ENCODE results near the gene SUN3. TPM values are rescaled to one million over a fixed set of nuclear protein-coding genes. Genes with fewer than 3 reads are reported as not detected.

Gene SUN3
- polyA plus RNA-seq, 1 experiment = not detected

DNA sequence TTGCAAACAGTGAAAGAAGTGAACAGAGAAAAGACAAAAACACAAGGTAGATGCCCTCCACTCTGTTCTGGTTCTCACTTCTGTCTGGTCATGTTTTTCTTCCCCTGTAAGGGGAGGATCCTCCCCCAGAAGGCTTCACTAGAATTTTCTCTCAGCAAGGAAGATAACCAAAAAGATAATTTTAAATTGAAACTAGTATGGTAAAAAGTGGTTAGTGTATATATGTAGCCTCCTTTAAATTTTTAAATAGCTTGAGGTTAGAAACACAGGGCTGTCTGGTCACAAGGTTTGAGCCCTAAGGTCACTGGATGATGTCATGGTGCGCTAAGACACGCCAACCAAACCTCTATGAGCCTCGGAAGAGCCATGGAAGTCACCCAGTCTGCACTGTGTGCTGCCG is 75.1 kb downstream of the SUN3 start:
- no peaks in the 10 kb centered on the region for H3K27me3 ChIP-seq (ENCODE audit: control insufficient read depth, insufficient read depth, low read length)
- DNase-seq (ENCODE audit: low read depth) = no peak
- no peak overlapping the region for H3K4me3 ChIP-seq (ENCODE audit: low read depth, low read length)
- CTCF ChIA-PET = interaction anchor here (0.8 to 2.4 kb wide), 4 partner anchors 9 to 201 kb away, joined by 3 to 18 read pairs (median 4); no protein-coding TSS in a partner anchor
- TF ChIP-seq, protein P1, sequence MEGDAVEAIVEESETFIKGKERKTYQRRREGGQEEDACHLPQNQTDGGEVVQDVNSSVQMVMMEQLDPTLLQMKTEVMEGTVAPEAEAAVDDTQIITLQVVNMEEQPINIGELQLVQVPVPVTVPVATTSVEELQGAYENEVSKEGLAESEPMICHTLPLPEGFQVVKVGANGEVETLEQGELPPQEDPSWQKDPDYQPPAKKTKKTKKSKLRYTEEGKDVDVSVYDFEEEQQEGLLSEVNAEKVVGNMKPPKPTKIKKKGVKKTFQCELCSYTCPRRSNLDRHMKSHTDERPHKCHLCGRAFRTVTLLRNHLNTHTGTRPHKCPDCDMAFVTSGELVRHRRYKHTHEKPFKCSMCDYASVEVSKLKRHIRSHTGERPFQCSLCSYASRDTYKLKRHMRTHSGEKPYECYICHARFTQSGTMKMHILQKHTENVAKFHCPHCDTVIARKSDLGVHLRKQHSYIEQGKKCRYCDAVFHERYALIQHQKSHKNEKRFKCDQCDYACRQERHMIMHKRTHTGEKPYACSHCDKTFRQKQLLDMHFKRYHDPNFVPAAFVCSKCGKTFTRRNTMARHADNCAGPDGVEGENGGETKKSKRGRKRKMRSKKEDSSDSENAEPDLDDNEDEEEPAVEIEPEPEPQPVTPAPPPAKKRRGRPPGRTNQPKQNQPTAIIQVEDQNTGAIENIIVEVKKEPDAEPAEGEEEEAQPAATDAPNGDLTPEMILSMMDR (IDR thresholded peaks at IDR 0.05; ENCODE audit: insufficient read depth, low read depth, low read length) = no peak
- 0 out of 2 replicates have a peak, but pooled peaks cover 1% of the 10 kb centered on the region for H3K36me3 ChIP-seq (ENCODE audit: control insufficient read depth, insufficient read depth, low read length)
- POLR2A ChIA-PET = no interaction called here

DNA sequence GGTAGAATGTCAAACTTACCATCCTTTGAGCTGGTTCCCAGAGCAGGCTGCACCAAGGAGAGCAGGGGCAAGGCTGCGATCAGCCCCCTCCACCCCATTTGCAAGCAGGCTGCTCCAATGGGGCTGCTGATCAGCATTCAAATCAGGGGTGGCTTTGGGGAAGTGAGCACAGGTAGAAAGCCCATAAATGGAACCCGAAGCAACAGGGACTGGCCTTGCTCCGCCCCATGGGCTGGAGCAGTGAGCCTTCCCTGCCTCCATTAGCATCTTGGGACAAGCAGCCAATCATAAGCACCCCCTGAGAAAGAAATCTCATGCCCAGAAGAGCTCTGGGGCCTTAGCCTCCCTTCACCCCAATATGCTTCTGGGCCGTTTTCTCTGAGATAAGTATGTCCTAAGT is 76.7 kb downstream of the SUN3 start:
- POLR2A ChIA-PET = interaction anchor here (0.6 kb wide), 1 partner anchor 8 kb away, joined by 4 read pairs; no protein-coding TSS in a partner anchor

DNA sequence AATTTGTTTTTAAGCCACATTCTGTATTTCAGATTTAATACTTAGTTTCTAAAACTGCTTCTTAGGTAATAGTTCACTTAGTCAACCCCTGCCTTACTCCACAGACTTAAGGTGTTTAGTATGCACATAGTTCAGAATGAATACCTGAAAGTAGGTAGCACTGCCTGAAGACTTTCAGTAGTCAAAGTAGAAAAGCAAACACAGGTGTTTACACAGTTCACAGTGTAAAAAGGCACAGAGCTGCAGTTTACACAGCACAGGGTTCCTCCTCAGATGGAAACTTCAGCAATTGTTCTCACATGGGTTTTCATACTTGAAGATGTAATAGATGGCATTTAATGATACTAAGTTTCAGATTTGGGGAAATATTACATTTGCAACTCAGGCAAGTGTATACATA is 77.5 kb downstream of the SUN3 start:
- TF ChIP-seq, protein P1 (IDR thresholded peaks at IDR 0.05; ENCODE audit: insufficient read depth, low read depth, low read length) = no peak
- Histone ChIP-seq H3K36me3 (ENCODE audit: control insufficient read depth, insufficient read depth, low read length) (0 out of 2 replicates have a peak, but pooled peaks cover 1% of the 10 kb centered on the region), H3K27me3 (ENCODE audit: control insufficient read depth, insufficient read depth, low read length) (no peaks in the 10 kb centered on the region), H3K4me3 (ENCODE audit: low read depth, low read length) (no peak overlapping the region)
- DNase-seq (ENCODE audit: low read depth) = no peak
- POLR2A ChIA-PET = no interaction called here
- CTCF ChIA-PET = interaction anchor here (0.9 to 2.1 kb wide), 6 partner anchors 13 to 204 kb away, joined by 4 to 7 read pairs (median 6); no protein-coding TSS in a partner anchor

More for the DNA sequence above, 76.7 kb downstream of the SUN3 start:
- H3K4me3 ChIP-seq (ENCODE audit: low read depth, low read length) = no peak overlapping the region
- 0 out of 2 replicates have a peak, but pooled peaks cover 1% of the 10 kb centered on the region for H3K36me3 ChIP-seq (ENCODE audit: control insufficient read depth, insufficient read depth, low read length)
- DNase-seq (ENCODE audit: low read depth) = no peak
- TF ChIP-seq, protein P1 (IDR thresholded peaks at IDR 0.05; ENCODE audit: insufficient read depth, low read depth, low read length) = no peak
- H3K27me3 ChIP-seq (ENCODE audit: control insufficient read depth, insufficient read depth, low read length) = no peaks in the 10 kb centered on the region
- CTCF ChIA-PET = interaction anchor here (0.9 to 2.1 kb wide), 7 partner anchors 12 to 203 kb away, joined by 3 to 7 read pairs (median 5); no protein-coding TSS in a partner anchor

DNA sequence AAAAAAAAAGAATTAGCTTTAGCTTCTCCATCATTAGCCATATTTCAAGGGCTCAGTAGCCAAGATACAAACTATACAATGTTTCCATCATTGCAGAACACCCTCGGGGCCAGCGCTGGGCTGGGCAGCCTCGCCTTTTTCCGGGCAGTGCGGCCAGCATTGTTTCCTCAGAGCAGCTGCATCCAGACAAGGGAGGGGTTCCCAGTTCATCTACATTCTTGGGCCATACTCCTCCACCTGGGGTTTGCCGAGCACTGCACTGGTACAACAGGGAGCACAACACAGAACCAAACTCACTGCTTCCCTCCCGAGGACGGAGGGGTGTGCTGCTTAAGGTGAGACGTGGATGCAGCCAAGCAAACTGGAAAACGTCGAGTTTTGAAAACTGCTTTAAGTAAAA is 78.2 kb downstream of the SUN3 start:
- CTCF ChIA-PET = interaction anchor here (1.8 to 2.1 kb wide), 4 partner anchors 18 to 204 kb away, joined by 5 to 7 read pairs (median 6); no protein-coding TSS in a partner anchor
- no peak for DNase-seq (ENCODE audit: low read depth)
- POLR2A ChIA-PET = no interaction called here

DNA sequence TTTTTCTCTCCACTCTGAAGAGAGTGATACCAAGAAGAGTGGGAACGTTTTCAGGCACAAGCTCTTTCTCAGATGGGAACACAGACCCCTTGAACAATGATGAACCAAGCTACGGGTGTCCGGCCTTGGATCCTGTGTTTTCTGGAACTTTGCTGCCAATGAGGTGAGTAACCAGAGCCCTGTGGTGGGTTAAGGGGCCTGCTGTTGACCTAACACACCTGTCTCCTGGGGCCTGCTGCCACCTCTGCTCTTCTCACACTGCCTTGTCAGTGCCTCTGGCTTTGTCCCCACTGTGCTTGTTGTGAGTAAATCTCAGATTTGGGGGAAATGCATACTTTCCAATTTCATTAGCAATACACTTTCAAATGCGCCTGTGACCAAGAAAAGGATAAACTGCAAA is 79.2 kb downstream of the SUN3 start:
- H3K27me3 ChIP-seq (ENCODE audit: control insufficient read depth, insufficient read depth, low read length) = no peaks in the 10 kb centered on the region
- no peak for DNase-seq (ENCODE audit: low read depth)
- TF ChIP-seq, protein P1 (IDR thresholded peaks at IDR 0.05; ENCODE audit: insufficient read depth, low read depth, low read length) = no peak
- ChIA-PET POLR2A (no interaction called here), CTCF (interaction anchor here (2.1 kb wide), 1 partner anchor 19 kb away, joined by 7 read pairs; no protein-coding TSS in a partner anchor)
- no peaks in the 10 kb centered on the region for H3K36me3 ChIP-seq (ENCODE audit: control insufficient read depth, insufficient read depth, low read length)
- no peak overlapping the region for H3K4me3 ChIP-seq (ENCODE audit: low read depth, low read length)

More for the DNA sequence above, 78.2 kb downstream of the SUN3 start:
- TF ChIP-seq, protein P1 (IDR thresholded peaks at IDR 0.05; ENCODE audit: insufficient read depth, low read depth, low read length) = no peak
- no peaks in the 10 kb centered on the region for H3K27me3 ChIP-seq (ENCODE audit: control insufficient read depth, insufficient read depth, low read length)
- no peak overlapping the region for H3K4me3 ChIP-seq (ENCODE audit: low read depth, low read length)
- H3K36me3 ChIP-seq (ENCODE audit: control insufficient read depth, insufficient read depth, low read length) = 0 out of 2 replicates have a peak, but pooled peaks cover 1% of the 10 kb centered on the region

Measured in BJ (cell line).